ENCODE data around the gene ICE2. TPM values are rescaled to one million over a fixed set of nuclear protein-coding genes. Genes with fewer than 3 reads are reported as not detected.

Gene ICE2
- total and polyA plus RNA-seq, 4 donors = 5.7 to 26.6 (median 16.8) TPM

GRCh38 chr15:60371175-60372051 is 107.5 kb downstream of the ICE2 start:
- no peaks in the 10 kb centered on the region for H3K9me3 ChIP-seq (ENCODE audit: control insufficient read depth in 4 of 4, low read length in 3 of 4)
- 80% methylated on average over 20 of the region's 20 CpGs for WGBS
- H3K27me3 ChIP-seq (ENCODE audit: control insufficient read depth in 4 of 4, insufficient read depth in 4 of 4, low read length in 3 of 4) = no peaks in the 10 kb centered on the region
- H3K4me1 ChIP-seq (ENCODE audit: control insufficient read depth in 4 of 4, insufficient read depth in 4 of 4, low read length in 3 of 4) = peaks cover 0 to 3% (median 0%) of the 10 kb centered on the region in 4 donors
- peaks cover 0 to 5% (median under 1%) of the 10 kb centered on the region in 4 donors for H3K36me3 ChIP-seq (ENCODE audit: control insufficient read depth in 4 of 4, insufficient read depth in 3 of 4, low read depth in 1 of 4, low read length in 3 of 4)
- peak; percentile 52 for TF ChIP-seq NR2F2 (IDR thresholded peaks at IDR 0.05)
- TF ChIP-seq JUND (IDR thresholded peaks at IDR 0.05) = peak; percentile 85 to 92
- TF ChIP-seq EGR1 (IDR thresholded peaks at IDR 0.05; ENCODE audit: low read depth in 2 of 2) = no peak
- no peak for TF ChIP-seq TAF1 (conservative IDR thresholded peaks at IDR 0.05)
- TF ChIP-seq SP1 (IDR thresholded peaks at IDR 0.05) = peak; percentile 25
- no peak for TF ChIP-seq GABPA (IDR thresholded peaks at IDR 0.05 in 1 of 2, conservative IDR thresholded peaks at IDR 0.05 in 1 of 2)
- no peak overlapping the region for H3K4me3 ChIP-seq (ENCODE audit: low read depth in 1 of 3, low read length in 3 of 3)
- H3K9ac ChIP-seq (ENCODE audit: low read depth in 1 of 2, low read length in 2 of 2) = no peak overlapping the region
- DNase-seq (ENCODE audit: low spot score) = no peak
- H3K27ac ChIP-seq (ENCODE audit: low read depth in 1 of 2, low read length in 2 of 2) = peak overlapping the region; percentile 43 to 70

- Histone ChIP-seq H3K4me1 (ENCODE audit: control insufficient read depth in 4 of 4, insufficient read depth in 4 of 4, low read length in 3 of 4) (peaks cover 0 to 3% (median 0%) of the 10 kb centered on the region in 4 donors), H3K27me3 (ENCODE audit: control insufficient read depth in 4 of 4, insufficient read depth in 4 of 4, low read length in 3 of 4) (no peaks in the 10 kb centered on the region), H3K36me3 (ENCODE audit: control insufficient read depth in 4 of 4, insufficient read depth in 3 of 4, low read depth in 1 of 4, low read length in 3 of 4) (peaks cover 0 to 5% (median 0%) of the 10 kb centered on the region in 4 donors), H3K4me3 (ENCODE audit: low read depth in 1 of 3, low read length in 3 of 3) (no peak overlapping the region), H3K9me3 (ENCODE audit: control insufficient read depth in 4 of 4, low read length in 3 of 4) (no peaks in the 10 kb centered on the region), H3K27ac (ENCODE audit: low read depth in 1 of 2, low read length in 2 of 2) (peak overlapping the region; percentile 43 to 70), H3K9ac (ENCODE audit: low read depth in 1 of 2, low read length in 2 of 2) (no peak overlapping the region)
- 70% methylated on average over 1 of the region's 1 CpG for WGBS
- DNase-seq (ENCODE audit: low spot score) = no peak
- no peak for TF ChIP-seq HNF4G (IDR thresholded peaks at IDR 0.05)
Measured at GRCh38 chr15:60370869-60371136, 108.1 kb downstream of the ICE2 start.

DNA sequence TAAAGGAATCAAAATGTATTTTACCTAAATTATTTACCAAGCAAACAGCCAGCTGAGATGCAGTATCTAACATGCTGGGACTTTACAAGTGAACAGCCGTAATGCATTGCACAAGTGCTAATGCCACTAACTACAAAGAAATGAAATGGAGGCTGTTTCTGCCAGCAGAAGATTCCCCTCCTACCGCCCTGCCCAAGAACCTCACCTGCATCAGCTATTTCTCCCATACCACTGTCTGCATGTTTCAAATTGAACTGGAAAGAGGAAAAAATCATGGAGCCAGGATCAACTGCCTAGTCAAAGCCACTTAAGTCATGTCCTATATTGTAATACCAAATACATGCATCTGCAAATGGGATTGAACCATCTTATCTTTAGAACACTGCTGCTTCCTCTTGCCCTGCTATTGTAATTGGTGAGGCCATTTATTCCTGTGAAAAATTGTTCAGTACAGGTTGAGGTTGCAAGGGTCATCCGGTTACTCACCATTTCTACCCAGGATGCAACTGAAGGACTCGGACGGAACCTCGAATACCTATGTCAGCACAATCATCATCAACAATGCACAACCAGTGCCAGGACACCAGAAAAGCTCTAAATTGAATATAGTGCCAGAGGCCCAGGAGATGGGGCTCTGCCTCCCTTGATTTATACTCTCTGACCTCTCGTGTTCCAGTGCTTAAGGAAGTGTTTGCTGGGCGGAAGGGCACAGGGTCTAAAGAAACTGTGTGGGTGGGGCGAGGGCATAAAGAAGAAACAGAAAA is 108.7 kb downstream of the ICE2 start:
- Histone ChIP-seq H3K4me1 (ENCODE audit: control insufficient read depth in 4 of 4, insufficient read depth in 4 of 4, low read length in 3 of 4) (peaks cover 0 to 3% (median 0%) of the 10 kb centered on the region in 4 donors), H3K9ac (ENCODE audit: low read depth in 1 of 2, low read length in 2 of 2) (no peak overlapping the region), H3K27ac (ENCODE audit: low read depth in 1 of 2, low read length in 2 of 2) (peak overlapping the region; percentile 43 to 70), H3K36me3 (ENCODE audit: control insufficient read depth in 4 of 4, insufficient read depth in 3 of 4, low read depth in 1 of 4, low read length in 3 of 4) (peaks cover 0 to 5% (median 0%) of the 10 kb centered on the region in 4 donors), H3K27me3 (ENCODE audit: control insufficient read depth in 4 of 4, insufficient read depth in 4 of 4, low read length in 3 of 4) (no peaks in the 10 kb centered on the region), H3K4me3 (ENCODE audit: low read depth in 1 of 3, low read length in 3 of 3) (no peak overlapping the region), H3K9me3 (ENCODE audit: control insufficient read depth in 4 of 4, low read length in 3 of 4) (no peaks in the 10 kb centered on the region)
- WGBS = 84% methylated on average over 9 of the region's 9 CpGs
- no peak for DNase-seq (ENCODE audit: low spot score)
- TF ChIP-seq RAD21 (IDR thresholded peaks at IDR 0.05) = no peak
- TF ChIP-seq NR2F2 (IDR thresholded peaks at IDR 0.05) = peak; percentile 97

GRCh38 chr15:60369696-60370095 is 109.2 kb downstream of the ICE2 start:
- Histone ChIP-seq H3K36me3 (ENCODE audit: control insufficient read depth in 4 of 4, insufficient read depth in 3 of 4, low read depth in 1 of 4, low read length in 3 of 4) (peaks cover 0 to 5% (median 0%) of the 10 kb centered on the region in 4 donors), H3K4me3 (ENCODE audit: low read depth in 1 of 3, low read length in 3 of 3) (no peak overlapping the region), H3K4me1 (ENCODE audit: control insufficient read depth in 4 of 4, insufficient read depth in 4 of 4, low read length in 3 of 4) (peaks cover 0 to 1% (median 0%) of the 10 kb centered on the region in 4 donors), H3K9ac (ENCODE audit: low read depth in 1 of 2, low read length in 2 of 2) (no peak overlapping the region), H3K27ac (ENCODE audit: low read depth in 1 of 2, low read length in 2 of 2) (no peak overlapping the region), H3K9me3 (ENCODE audit: control insufficient read depth in 4 of 4, low read length in 3 of 4) (no peaks in the 10 kb centered on the region), H3K27me3 (ENCODE audit: control insufficient read depth in 4 of 4, insufficient read depth in 4 of 4, low read length in 3 of 4) (no peaks in the 10 kb centered on the region)
- DNase-seq (ENCODE audit: low spot score) = no peak
- 98% methylated on average over 5 of the region's 5 CpGs for WGBS
- TF ChIP-seq NR2F2 (IDR thresholded peaks at IDR 0.05) = no peak
- TF ChIP-seq JUND (IDR thresholded peaks at IDR 0.05) = no peak
- TF ChIP-seq GABPA (IDR thresholded peaks at IDR 0.05 in 1 of 2, conservative IDR thresholded peaks at IDR 0.05 in 1 of 2) = no peak
- no peak for TF ChIP-seq REST (IDR thresholded peaks at IDR 0.05)
- no peak for TF ChIP-seq ZBTB33 (IDR thresholded peaks at IDR 0.05)
- no peak for TF ChIP-seq RXRA (IDR thresholded peaks at IDR 0.05)
- no peak for TF ChIP-seq TAF1 (conservative IDR thresholded peaks at IDR 0.05)
- no peak for TF ChIP-seq HNF4A (conservative IDR thresholded peaks at IDR 0.05)
- TF ChIP-seq RAD21 (IDR thresholded peaks at IDR 0.05) = no peak
- TF ChIP-seq FOXA2 (IDR thresholded peaks at IDR 0.05) = no peak
- no peak for TF ChIP-seq EGR1 (IDR thresholded peaks at IDR 0.05; ENCODE audit: low read depth in 2 of 2)
- TF ChIP-seq HNF4G (IDR thresholded peaks at IDR 0.05) = no peak
- no peak for TF ChIP-seq SP1 (IDR thresholded peaks at IDR 0.05)
- TF ChIP-seq FOXA1 (IDR thresholded peaks at IDR 0.05) = no peak
- TF ChIP-seq YY1 (IDR thresholded peaks at IDR 0.05) = no peak
- TF ChIP-seq, protein P1, sequence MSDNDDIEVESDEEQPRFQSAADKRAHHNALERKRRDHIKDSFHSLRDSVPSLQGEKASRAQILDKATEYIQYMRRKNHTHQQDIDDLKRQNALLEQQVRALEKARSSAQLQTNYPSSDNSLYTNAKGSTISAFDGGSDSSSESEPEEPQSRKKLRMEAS (IDR thresholded peaks at IDR 0.05) = no peak

All from liver (tissue), 9 donors.